T-helper 1 cell treated with Interleukin-12 subunit alpha and Interleukin-12 subunit beta and Interleukin-4 antibody, amounts not matched to agents 30 ng/mL and 1 ng/mL, for 36 hours (primary cell): Measurements from ENCODE around the gene REEP5. TPM values are rescaled to one million over a fixed set of nuclear protein-coding genes. Genes with fewer than 3 reads are reported as not detected.

Source experiments
- intact Hi-C: fragments of 100-400 bp; cut with micrococcal nuclease; formaldehyde crosslinking; loops from one replicate; pipeline ENCODE4 v1.15.1; 2024
- total RNA-seq: library from RNA; stranded (reverse); gene quantifications from 2 replicates; pipeline ENCODE4 v1.2.3, GENCODE V29; 2022

The REEP5 gene
- total RNA-seq = 97.4 and 100 TPM in 2 replicates

GRCh38 chr5:112921833-112922817 is at the start of gene REEP5:
REEP5 (minus strand) TSS chr5:112922227; CDS start chr5:112922190, 37 bp downstream.
- intact Hi-C loops = loop anchor here (1.0 to 5.0 kb wide), 15 partner anchors 42 to 1410 kb away; partner anchors contain the start of genes DCP2, SRP19, STARD4 and YTHDC2

DNA sequence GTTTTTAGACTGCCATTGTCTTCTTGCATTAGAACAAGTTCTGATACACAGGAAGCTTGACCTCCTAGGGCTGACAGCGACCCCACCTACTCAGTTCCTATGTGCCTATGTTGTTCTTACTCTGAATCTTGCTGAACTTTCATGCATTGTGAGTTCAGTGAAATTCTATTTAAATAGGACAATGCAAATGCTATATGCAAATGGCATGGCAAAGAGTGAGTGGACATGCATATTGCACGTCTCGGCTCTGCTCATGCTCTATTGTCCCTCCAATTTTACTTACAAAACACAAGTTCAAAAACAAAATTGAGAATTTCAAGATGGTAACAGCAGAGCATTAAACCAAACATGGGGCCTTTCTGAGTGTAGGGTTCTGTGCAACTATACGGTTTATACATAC is 49.2 kb upstream of the REEP5 start:
- intact Hi-C loops = no loop called here

DNA sequence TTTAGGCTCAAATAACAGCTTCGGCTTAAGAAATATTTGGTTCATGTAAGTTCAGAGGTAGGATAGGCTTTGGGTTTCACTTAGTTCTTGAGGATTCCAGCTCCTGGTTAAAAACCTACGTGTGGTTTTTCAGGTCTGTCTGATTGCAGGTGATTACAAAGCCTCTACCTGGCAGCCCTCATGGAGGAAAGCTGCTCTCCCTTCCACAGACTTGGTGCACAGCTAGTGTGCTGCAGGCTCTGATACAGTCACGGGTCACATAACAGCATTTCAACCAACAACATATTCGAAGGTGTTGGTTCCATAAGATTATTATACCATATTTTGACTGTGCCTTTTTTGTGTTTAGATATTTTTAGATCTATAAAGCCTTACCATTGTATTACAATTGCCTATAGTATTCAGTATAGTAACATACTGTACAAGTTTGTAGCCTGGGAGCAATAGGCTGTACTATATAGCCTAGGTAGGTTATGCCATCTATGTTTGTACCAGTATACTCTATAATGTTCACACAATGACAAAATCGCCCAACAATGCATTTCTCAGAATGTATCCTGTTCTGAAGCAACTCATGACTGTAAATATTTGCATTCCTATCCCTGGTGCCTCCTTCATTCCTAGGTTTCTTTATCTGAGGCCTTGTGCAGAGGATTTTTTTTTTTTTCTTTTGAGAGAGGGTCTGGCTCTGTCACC is 46.5 kb upstream of the REEP5 start:
- intact Hi-C loops = no loop called here

DNA sequence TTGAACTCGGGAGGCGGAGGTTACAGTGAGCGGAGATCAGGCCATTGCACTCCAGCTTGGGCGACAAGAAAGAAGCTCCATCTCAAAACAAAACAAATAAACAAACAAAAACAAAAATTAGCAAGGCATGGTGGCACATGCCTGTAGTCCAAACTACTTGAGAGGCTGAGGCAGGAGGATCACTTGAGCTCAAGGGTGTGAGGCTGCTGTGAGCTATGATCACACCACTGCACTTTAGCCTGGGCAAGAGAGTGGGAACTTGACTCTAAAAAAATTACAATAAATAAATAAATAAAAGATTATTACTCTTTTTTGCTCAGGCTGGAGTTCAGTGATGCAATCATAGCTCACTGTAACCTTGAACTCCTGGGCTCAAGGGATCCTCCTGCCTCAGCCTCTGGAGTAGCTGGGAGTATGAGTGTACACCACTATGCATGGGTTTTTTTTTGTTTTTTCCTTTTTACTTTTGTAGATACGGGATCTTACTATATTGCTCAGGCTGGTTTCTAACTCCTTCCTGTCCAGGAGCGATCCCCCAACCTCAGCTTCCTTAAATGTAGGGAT is 45.6 kb upstream of the REEP5 start:
- intact Hi-C loops = no loop called here

GRCh38 chr5:112965733-112966306 is 43.8 kb upstream of the REEP5 start:
- intact Hi-C loops = no loop called here

DNA sequence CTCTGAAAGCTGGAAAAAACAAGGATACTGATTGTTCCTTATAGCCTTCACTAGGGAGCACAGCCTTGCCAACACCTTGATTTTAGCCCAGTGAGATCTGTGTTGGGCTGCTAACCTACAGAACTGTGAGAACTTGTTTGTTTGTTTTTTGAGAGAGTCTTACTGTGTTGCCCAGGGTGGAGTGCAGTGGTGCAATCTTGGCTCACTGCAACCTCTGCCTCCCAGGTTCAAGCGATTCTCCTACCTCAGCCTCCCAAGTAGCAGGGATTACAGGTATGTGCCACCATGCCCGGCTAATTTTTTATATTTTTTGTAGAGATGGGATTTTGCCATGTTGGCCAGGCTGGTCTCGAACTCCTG is 41.3 kb upstream of the REEP5 start:
- intact Hi-C loops = loop anchor here (5.0 kb wide), 1 partner anchor 546 kb away; the partner anchor contains the start of gene EPB41L4A

DNA sequence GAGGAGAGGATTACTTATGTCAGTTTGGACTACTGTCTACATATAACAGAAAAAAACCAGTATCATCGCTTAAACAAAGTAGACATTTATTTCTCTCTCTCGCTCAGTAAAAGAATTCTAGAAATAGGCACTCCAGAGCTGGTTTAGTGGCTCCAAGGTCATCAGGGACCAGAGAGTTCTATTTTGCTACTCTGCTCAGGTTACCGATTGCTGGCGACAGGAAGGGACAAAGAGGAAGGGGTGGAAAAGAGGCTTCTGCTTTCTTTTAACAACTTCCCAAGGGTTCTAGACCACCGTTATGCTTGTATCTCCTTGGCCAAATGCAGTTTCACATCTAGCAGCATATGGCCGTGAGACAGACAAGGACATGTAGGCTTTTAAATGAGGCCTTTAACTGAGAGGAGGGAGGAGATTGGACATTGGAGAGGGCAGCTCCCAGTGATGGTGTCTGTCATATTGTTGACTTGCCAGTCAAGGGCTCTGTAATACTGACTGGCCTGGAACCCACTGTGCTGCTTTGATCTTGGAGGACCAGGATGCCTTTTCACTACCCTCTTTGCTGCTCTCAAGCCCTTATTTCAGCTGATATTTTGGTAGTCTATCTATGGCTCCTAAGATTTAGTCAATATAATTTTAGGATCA is 39.0 kb upstream of the REEP5 start:
- intact Hi-C loops = loop anchor here (5.0 kb wide), 1 partner anchor 544 kb away; the partner anchor contains the start of gene EPB41L4A

DNA sequence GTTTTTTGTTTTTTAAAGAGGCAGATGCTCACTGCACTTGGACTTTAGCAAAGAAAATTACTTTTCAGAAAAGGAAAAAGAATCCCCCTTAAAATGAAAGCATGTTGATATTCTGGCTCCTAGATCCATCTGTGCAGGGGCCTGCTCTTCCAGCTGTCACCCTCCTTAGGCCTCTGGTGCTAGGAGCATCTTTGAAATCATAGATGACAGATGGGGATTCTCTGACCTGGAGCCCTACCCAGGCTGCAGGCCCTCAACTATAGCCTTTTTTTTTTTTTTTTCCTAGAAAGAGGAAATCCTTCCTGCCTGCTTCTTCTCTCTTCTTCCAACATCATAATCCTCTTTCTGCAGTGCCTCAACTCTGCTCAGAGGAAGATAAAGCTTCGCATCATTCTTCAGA is 38.3 kb upstream of the REEP5 start:
- intact Hi-C loops = loop anchor here (5.0 kb wide), 1 partner anchor 543 kb away; the partner anchor contains the start of gene EPB41L4A

DNA sequence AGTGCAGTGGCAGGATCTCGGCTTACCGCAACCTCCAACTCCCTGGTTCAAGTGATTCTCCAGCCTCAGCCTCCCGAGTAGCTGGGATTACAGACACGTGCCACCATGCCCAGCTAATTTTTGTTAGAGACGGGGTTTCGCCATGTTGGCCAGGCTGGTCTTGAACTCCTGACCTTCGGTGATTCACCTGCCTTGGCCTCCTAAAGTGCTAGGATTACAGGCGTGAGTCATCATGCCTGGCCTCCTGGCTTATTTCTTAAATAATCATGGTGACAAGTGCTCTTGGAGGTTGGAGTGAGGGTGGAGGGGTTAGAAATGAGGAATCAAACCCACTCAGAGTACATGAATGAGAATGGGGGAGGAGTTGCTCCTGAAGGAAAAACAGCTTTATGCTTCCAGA is 37.8 kb upstream of the REEP5 start:
- intact Hi-C loops = loop anchor here (5.0 kb wide), 1 partner anchor 543 kb away; the partner anchor contains the start of gene EPB41L4A

DNA sequence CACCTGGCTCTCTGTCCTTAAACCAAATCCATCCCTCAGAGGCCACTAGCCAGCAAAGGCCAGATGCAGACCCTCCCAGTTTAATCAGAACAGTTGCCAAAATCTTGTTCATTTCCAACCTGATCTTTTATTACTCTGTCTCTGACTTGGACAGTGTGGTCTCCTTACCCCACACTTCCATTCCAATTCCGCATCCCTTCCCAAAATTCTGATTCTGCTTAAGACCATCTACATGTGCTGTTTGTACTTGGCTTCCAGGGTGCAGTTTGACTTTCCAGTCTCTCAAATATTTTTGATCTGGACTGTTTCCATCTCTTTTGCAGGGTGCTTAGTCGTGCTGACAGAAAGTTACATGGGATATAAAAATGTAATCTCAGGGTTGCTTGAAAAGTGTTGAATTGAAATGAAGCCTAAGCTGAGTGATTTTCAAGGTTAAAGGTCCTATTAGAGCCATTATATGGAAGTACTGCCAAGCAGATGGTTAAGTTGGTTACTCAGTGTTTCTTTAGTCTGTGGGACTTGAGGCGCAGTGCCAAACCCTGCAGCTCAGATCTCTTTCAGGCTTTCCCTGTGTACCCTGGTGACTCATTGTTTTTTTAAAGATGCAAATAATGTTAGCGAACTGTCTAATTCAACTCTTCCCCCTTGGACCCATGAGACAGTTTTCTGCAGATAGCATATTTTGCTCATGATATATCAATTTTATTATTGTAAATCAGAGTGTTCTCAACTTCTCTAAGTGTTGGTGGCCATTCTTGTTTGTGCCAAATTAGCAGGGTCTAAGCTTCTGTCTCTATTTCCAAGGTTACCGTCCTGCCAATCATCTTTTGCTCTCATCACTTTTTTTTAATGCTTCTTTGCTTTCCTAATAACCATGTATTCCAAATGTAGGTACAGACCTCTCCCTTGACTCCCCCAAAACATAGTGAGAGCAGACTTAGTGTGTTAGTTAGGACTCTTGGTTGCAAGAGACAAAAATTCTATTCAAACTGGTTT is 36.4 kb upstream of the REEP5 start:
- intact Hi-C loops = no loop called here

- intact Hi-C loops = no loop called here
These were observed 35.2 kb upstream of the REEP5 start for GRCh38 chr5:112957036-112957808.

DNA sequence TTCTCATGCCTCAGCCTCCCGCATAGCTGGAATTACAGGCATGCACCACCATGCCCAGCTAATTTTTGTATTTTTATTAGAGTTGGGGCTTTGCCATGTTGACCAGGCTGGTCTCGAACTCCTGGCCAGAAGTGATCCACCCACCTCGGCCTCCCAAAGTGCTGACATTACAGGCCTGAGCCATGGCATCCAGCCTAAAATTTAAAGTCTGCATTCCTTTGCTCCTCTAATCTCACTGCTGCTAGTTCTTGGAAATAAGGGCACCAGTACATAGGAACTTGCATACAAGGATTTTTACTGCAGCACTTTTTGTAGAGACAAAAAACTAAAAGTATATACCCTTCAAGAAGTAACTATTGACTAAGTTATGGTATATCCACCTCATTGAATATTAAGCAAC is 34.6 kb upstream of the REEP5 start:
- intact Hi-C loops = no loop called here

- intact Hi-C loops = no loop called here
These were observed 29.2 kb upstream of the REEP5 start for GRCh38 chr5:112951124-112951702.

DNA sequence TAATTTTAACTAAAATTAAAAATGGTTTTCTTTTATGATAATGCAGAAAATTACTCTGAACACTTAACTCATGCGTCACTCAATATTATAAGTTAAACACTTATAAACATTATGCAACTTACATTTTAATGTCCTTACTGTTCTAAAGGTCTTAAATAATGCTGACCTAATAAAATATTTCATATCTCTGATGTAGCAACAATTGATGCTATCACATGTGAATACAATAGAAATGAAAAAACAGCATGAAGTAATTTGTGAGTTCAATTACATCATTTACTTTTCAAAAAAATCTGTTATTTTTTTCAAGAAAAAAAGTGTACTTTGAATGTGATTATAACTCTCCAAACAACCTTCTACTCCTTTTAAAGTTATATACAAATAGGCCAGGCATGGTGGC is 26.4 kb upstream of the REEP5 start:
- intact Hi-C loops = no loop called here

DNA sequence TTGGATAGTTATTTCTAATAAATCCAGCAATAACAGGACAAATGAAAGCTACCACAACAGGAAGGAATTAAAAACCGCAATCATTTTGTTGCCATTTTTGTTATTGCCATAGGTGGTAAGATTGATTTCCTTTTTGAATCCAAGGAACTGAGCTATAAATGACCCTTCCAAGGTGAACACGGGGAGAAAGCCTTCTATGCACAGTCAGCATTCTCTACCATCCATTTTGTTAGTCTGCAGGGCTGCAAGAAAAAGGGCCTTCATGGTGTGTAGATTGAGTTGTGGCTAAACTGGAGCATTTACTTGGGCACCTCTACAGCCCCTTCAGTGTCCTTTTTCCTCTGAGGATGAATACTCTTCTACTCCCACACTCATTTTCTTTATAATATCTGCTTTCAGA is 18.6 kb upstream of the REEP5 start:
- intact Hi-C loops = no loop called here

GRCh38 chr5:112938286-112938685 is 16.3 kb upstream of the REEP5 start:
- intact Hi-C loops = no loop called here

- intact Hi-C loops = no loop called here
These were observed 13.6 kb upstream of the REEP5 start for GRCh38 chr5:112935675-112936074.

GRCh38 chr5:112934366-112934663 is 12.3 kb upstream of the REEP5 start:
- intact Hi-C loops = no loop called here
